Tibial nerve (tissue), 4 donors: Measurements from ENCODE around the gene ENPP1. TPM values are rescaled to one million over a fixed set of nuclear protein-coding genes. Genes with fewer than 3 reads are reported as not detected.

ENCODE experiments used
- DNase-seq, 2 donors: peaks; one replicate each; pipeline ENCODE4 v3.0.0-alpha.2; 2019; ENCODE audit warnings: low spot score in 2 of 2
- H3K27ac ChIP-seq, 4 donors: fragments of 200-600 bp; sonication (generic) in 3 of 4; one replicate each; pipeline ENCODE4 v1.5.1; 2017 to 2019; ENCODE audit warnings: mild to moderate bottlenecking in 1 of 4
- H3K27me3 ChIP-seq, 2 donors: fragments of 200-600 bp; sonication (generic) in 1 of 2; one replicate each; pipeline versions ENCODE4 v1.5.1 to v1.6.0; 2017 to 2019
- H3K36me3 ChIP-seq, 3 donors: fragments of 200-600 bp; sonication (generic); one replicate each; pipeline ENCODE4 v1.5.1; 2018 to 2019
- H3K4me1 ChIP-seq, 4 donors: fragments of 200-600 bp; sonication (generic) in 3 of 4; one replicate each; pipeline ENCODE4 v1.5.1; 2017 to 2019
- H3K4me3 ChIP-seq, 4 donors: fragments of 200-600 bp; sonication (generic) in 3 of 4; one replicate each; pipeline ENCODE4 v1.5.1; 2017 to 2019; ENCODE audit warnings: mild to moderate bottlenecking in 1 of 4, moderate library complexity in 1 of 4
- H3K9me3 ChIP-seq, 4 donors: fragments of 200-600 bp; sonication (generic) in 3 of 4; one replicate each; pipeline ENCODE4 v1.5.1; 2017 to 2019
- CTCF ChIP-seq, 5 experiments: fragments of 200-600 bp in 3 of 5; fragments of 450-650 bp in 2 of 5; sonication (generic) in 3 of 5; IDR thresholded peaks; one replicate each; pipeline ENCODE4 v1.5.1; 2016 to 2019; ENCODE audit warnings: antibody characterized with exemption in 5 of 5, mild to moderate bottlenecking in 3 of 5, moderate library complexity in 2 of 5
- EP300 ChIP-seq, 2 donors: sonication (generic); formaldehyde crosslinking; IDR thresholded peaks; one replicate each; pipeline ENCODE4 v1.6.1; 2017; ENCODE audit warnings: antibody characterized with exemption in 2 of 2, mild to moderate bottlenecking in 1 of 2
- POLR2A ChIP-seq, 2 donors: fragments of 450-650 bp; IDR thresholded peaks; one replicate each; pipeline ENCODE4 v1.6.1; 2017; ENCODE audit warnings: antibody characterized with exemption in 2 of 2, mild to moderate bottlenecking in 2 of 2, moderate library complexity in 2 of 2
- WGBS, 2 donors: methylation state at CpG; one replicate each; pipeline ENCODE4 v1.1.5; 2018; 5-methylcytosine and 5-hydroxymethylcytosine counted together
- small RNA-seq: library from RNA; depleted of rRNA; stranded (forward); fragments of <200 nt; gene quantifications from one replicate; pipeline ENCODE3, GENCODE V24; 2016
- total RNA-seq, 4 donors: library from RNA; depleted of rRNA; stranded (reverse); fragments of >200 nt; gene quantifications; one replicate each; pipeline ENCODE4 v1.1.0, GENCODE V29; 2016

The ENPP1 gene
- total RNA-seq, 4 donors from 2014 or later = 11.8 to 22.8 (median 18.7) TPM

GRCh38 chr6:131929976-131930375 is 122.2 kb downstream of the ENPP1 start:
- no peak overlapping the region for H3K27ac ChIP-seq
- no peak for TF ChIP-seq EP300 (IDR thresholded peaks at IDR 0.05)
- TF ChIP-seq POLR2A (IDR thresholded peaks at IDR 0.05) = no peak
- TF ChIP-seq CTCF (IDR thresholded peaks at IDR 0.05) = no peak
- DNase-seq = no peak
- H3K9me3 ChIP-seq = no peaks in the 10 kb centered on the region
- H3K4me3 ChIP-seq = no peak overlapping the region
- H3K4me1 ChIP-seq = peaks cover 0 to 10% (median 0%) of the 10 kb centered on the region in 4 donors
- no peaks in the 10 kb centered on the region for H3K27me3 ChIP-seq
- WGBS, 2 donors = 58 to 67% methylated on average over 1 of the region's 1 CpG
- no peaks in the 10 kb centered on the region for H3K36me3 ChIP-seq

GRCh38 chr6:131931063-131931750 is 123.4 kb downstream of the ENPP1 start:
- Histone ChIP-seq H3K4me1 (no peaks in the 10 kb centered on the region), H3K36me3 (no peaks in the 10 kb centered on the region), H3K9me3 (no peaks in the 10 kb centered on the region), H3K27ac (no peak overlapping the region), H3K27me3 (no peaks in the 10 kb centered on the region), H3K4me3 (no peak overlapping the region)
- TF ChIP-seq POLR2A (IDR thresholded peaks at IDR 0.05) = no peak
- TF ChIP-seq CTCF (IDR thresholded peaks at IDR 0.05) = no peak
- TF ChIP-seq EP300 (IDR thresholded peaks at IDR 0.05) = no peak
- DNase-seq = no peak
- WGBS, 2 donors = 70 to 75% methylated on average over 2 of the region's 2 CpGs

GRCh38 chr6:131936156-131936555 is 128.3 kb downstream of the ENPP1 start:
- TF ChIP-seq EP300 (IDR thresholded peaks at IDR 0.05) (no peak), POLR2A (IDR thresholded peaks at IDR 0.05) (no peak), CTCF (IDR thresholded peaks at IDR 0.05) (no peak)
- 69 to 75% methylated on average over 4 of the region's 4 CpGs for WGBS, 2 donors

GRCh38 chr6:131937226-131937625 is 129.4 kb downstream of the ENPP1 start:
- peak in 1 of 2 donors; percentile 61 for DNase-seq
- TF ChIP-seq POLR2A (IDR thresholded peaks at IDR 0.05) = no peak
- peak in 1 of 2 donors; percentile 55 for TF ChIP-seq EP300 (IDR thresholded peaks at IDR 0.05)
- H3K27me3 ChIP-seq = no peaks in the 10 kb centered on the region
- H3K27ac ChIP-seq = peak overlapping the region in 2 of 4 donors; percentile 65 to 77
- H3K9me3 ChIP-seq = no peaks in the 10 kb centered on the region
- H3K4me1 ChIP-seq = peaks cover 0 to 11% (median 5%) of the 10 kb centered on the region in 4 donors
- WGBS, 2 donors = 55 to 59% methylated on average over 2 of the region's 2 CpGs
- no peak overlapping the region for H3K4me3 ChIP-seq
- no peaks in the 10 kb centered on the region for H3K36me3 ChIP-seq

More at GRCh38 chr6:131936156-131936555, 128.3 kb downstream of the ENPP1 start:
- peaks cover 0 to 11% (median 5%) of the 10 kb centered on the region in 4 donors for H3K4me1 ChIP-seq
- H3K27ac ChIP-seq = no peak overlapping the region
- H3K36me3 ChIP-seq = no peaks in the 10 kb centered on the region
- no peak for DNase-seq
- no peak overlapping the region for H3K4me3 ChIP-seq
- H3K27me3 ChIP-seq = no peaks in the 10 kb centered on the region
- H3K9me3 ChIP-seq = no peaks in the 10 kb centered on the region

- Histone ChIP-seq H3K4me3 (no peak overlapping the region), H3K9me3 (no peaks in the 10 kb centered on the region), H3K27ac (peak overlapping the region in 2 of 4 donors; percentile 65 to 77), H3K4me1 (peaks cover 0 to 11% (median 5%) of the 10 kb centered on the region in 4 donors), H3K27me3 (no peaks in the 10 kb centered on the region), H3K36me3 (no peaks in the 10 kb centered on the region)
- WGBS, 2 donors = 60 to 62% methylated on average over 8 of the region's 8 CpGs
- TF ChIP-seq CTCF (IDR thresholded peaks at IDR 0.05) = no peak
- TF ChIP-seq EP300 (IDR thresholded peaks at IDR 0.05) = peak in 1 of 2 donors; percentile 53
- peak in 1 of 2 donors; percentile 61 for DNase-seq
Measured at GRCh38 chr6:131937703-131938631, 130.1 kb downstream of the ENPP1 start.

Small RNAs within 50 kb of the gene (small RNA-seq; reads per million reads assigned to genes)
- gene MIR548H5 (not detected), gene SELENOKP2 (not detected)

Other genes with a start within 250 kb of the ENPP1 start
- gene ARG1, start 234.8 kb upstream of the ENPP1 start, total RNA-seq = not detected
- 10 to 100 TPM; 27.3 to 36.5 (median 29.0) TPM for gene MED23, start 179.8 kb upstream of the ENPP1 start, total RNA-seq
- 1 to 10 TPM in 3 of 4 donors, under 1 TPM in 1; 0.66 to 5.3 (median 1.3) TPM for gene ENPP3, start 170.7 kb upstream of the ENPP1 start, total RNA-seq
- gene OR2A4, start 106.6 kb upstream of the ENPP1 start, total RNA-seq = not detected
- not detected for gene CTAGE9, start 97.0 kb upstream of the ENPP1 start, total RNA-seq
- gene CCN2, start 143.4 kb downstream of the ENPP1 start, total RNA-seq = 100 to 1,000 TPM; 206 to 411 (median 307) TPM